ENCODE results near the gene SIPA1L3. TPM values are rescaled to one million over a fixed set of nuclear protein-coding genes. Genes with fewer than 3 reads are reported as not detected.

The SIPA1L3 gene
- polyA plus RNA-seq, 4 donors = 23.3 to 30.6 (median 23.9) TPM

GRCh38 chr19:38093587-38093986 lies 186.6 kb downstream of the SIPA1L3 start:
- DNase-seq (ENCODE audit: low read depth in 4 of 4, low spot score in 3 of 4) = no peak

DNA sequence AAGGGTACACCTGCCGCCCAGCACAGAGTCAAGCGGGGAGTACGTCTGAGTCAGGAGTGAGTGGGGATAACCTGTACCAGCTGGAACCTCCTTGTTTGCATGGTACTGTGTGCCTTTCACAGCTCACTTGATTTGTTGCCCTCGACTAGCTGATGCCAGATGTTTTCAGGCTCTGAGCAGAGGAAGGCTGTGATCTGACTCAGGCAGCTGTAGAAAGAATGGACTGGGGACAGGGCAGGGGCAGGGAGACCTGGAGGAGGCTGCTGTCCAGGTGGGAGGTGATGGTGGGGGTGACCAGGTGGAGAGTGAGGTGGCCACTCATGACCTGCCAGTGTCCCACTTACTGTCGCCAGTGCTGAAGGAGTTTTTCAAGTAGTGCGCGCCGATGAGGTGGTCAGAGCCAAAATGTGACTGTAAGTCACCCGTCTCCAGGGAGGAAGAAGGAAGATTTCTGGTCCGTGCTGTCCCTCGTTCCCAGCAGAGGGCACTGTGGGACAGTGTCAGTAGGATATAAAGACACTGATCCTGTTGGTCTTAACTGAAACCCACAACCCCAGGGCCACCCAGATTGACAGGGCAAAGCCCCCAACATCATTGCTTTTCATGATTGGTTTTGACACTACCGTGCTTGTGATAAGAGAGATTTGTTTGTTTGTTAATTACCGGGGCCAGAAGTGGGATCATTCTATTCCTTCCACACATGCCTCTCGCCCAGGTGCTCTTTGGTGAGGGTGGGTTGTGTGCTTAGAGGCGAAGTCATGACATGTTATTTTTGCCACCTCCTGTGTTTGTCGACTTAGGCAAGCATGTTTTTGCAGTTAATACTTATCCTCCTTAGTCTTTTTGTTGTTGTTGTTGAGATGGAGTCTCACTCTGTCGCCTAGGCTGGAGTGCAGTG lies 188.7 kb downstream of the SIPA1L3 start:
- peak; percentile 57 to 69 (median 60) for DNase-seq (ENCODE audit: low read depth in 4 of 4, low spot score in 3 of 4)

- no peak for DNase-seq (ENCODE audit: low read depth in 4 of 4, low spot score in 3 of 4)
These were observed 193.0 kb downstream of the SIPA1L3 start for GRCh38 chr19:38099966-38100365.

DNA sequence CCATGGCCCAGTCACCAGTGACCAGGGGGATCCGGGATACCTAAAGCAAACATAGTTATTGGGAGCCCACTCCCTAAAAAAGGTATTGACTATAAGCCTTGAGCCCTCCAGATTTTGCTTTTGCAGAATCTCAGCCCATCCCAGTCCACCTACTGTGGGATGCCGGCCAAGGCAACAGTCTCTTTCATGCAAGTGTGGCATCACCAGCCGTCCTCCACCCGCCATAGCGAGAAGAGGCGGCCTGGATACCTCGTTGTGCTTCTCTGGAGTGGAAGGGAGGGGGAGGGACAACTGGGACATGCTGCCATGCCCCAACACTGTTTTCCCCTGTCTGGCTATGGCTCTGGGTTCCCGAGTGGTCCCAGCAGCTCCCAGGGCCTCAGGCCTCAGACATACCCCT lies 193.6 kb downstream of the SIPA1L3 start:
- DNase-seq (ENCODE audit: low read depth in 4 of 4, low spot score in 3 of 4) = no peak

GRCh38 chr19:38101723-38102122 lies 194.7 kb downstream of the SIPA1L3 start:
- DNase-seq (ENCODE audit: low read depth in 4 of 4, low spot score in 3 of 4) = no peak

DNA sequence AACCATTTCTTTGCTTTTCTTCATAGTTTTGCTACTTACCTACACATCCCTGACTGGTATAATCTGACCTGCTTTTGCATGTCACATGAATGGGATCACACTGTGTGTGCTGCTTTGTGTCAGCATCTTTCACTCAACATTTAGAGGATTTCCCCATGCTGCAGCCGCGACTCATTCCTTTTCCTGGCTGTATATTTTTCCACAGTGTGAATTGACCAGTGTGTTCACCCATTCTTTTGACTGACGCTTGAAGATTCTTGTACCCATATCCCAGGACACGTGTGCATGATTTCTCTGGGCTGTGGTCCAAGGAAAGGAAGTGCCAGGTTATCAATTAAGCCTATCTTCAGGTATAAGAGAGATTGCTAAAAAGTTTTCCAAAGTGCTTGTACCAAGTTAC lies 198.6 kb downstream of the SIPA1L3 start:
- no peak for DNase-seq (ENCODE audit: low read depth in 4 of 4, low spot score in 3 of 4)

GRCh38 chr19:38107129-38107528 lies 200.1 kb downstream of the SIPA1L3 start:
- no peak for DNase-seq (ENCODE audit: low read depth in 4 of 4, low spot score in 3 of 4)

GRCh38 chr19:38111898-38112297 lies 204.9 kb downstream of the SIPA1L3 start:
- no peak for DNase-seq (ENCODE audit: low read depth in 4 of 4, low spot score in 3 of 4)

DNA sequence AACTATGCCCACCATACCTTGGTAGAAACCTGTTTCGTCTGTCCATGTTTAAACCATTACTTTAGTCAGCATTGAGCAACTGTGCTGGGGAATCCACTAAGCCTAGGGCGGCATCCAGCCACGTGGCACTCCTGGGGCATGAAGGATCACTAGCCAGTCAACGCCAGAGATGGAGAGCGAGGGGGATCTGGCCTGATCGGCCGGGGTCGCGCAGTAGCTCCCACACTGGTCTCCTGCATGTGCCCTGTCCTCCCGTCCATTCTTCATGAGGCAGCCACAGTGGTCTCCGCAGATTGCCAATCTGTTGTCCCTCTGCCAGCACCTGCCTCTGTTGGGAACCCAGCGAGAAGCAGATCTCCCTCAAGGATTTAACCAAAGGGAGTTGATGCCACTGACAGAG lies 207.6 kb downstream of the SIPA1L3 start:
- DNase-seq (ENCODE audit: low read depth in 4 of 4, low spot score in 3 of 4) = no peak

DNA sequence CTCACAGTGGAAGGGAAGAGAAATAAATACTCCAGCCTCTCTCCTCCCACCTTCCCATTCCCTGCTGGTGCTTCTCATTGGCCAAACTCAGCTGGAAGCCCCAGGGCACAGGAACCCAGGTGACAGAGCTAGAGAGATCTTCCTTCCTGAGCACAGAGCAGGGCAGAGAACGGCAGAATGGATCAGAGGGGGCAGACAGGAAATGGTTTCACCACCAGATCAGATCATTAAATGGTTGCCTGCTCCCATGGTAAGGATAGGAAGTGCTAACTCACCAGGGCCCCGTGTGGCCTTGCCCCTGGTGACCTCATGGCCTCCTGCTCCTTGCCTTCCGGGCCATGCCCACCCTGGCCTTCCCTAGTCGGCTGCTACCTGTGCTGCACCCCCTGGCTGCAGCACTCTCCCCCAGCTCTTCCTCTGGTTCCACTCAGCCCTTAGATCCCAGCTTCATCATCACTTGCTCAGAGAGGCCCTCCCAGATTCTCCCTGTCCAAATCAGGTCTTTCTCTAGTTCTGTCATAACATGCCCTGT lies 208.3 kb downstream of the SIPA1L3 start:
- no peak for DNase-seq (ENCODE audit: low read depth in 4 of 4, low spot score in 3 of 4)

DNA sequence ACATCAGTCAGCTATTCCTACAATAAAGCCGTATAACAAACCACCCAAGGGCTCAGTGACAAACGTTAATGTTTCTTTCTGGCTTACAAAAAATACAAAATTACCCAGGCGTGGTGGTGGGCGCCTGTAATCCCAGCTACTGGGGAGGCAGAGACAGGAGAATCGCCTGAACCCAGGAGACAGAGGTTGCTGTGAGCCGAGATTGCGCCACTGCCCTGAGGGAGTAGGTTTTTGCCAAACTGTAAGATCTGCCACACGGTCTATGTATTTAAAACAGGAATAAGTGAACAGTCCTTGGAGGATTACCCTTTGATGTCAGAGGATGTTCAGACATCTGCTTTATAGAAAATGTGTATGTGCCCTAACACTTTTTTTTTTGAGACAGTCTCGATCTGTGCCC lies 211.2 kb downstream of the SIPA1L3 start:
- no peak for DNase-seq (ENCODE audit: low read depth in 4 of 4, low spot score in 3 of 4)

DNA sequence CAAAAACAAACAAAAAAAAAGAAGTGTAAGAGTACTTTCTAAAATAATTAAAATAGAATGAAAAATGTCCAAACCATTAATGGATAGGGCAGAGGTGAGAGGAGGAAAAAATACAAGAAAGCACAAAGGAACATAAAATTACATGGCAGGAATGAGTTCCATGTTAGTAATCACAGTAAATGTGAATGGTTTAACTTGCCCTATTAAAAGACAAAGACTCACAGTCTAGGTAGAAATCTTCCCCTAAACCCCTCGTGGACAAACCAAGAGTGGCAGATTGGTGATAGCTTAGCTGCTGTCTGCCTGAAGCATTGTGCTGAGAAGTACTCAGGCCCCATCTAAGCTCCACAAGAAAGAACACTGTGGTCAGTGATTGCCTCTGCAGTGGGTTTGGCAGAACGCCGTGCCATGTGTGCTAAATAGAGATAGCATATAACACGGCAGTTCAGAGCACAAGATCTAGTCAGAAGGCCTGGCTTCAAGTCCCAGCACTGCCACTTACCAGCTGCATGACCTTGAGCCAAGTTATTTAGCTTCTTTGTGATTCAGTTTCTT lies 213.5 kb downstream of the SIPA1L3 start:
- DNase-seq (ENCODE audit: low read depth in 4 of 4, low spot score in 3 of 4) = no peak

- DNase-seq (ENCODE audit: low read depth in 4 of 4, low spot score in 3 of 4) = no peak
These were observed 215.5 kb downstream of the SIPA1L3 start for GRCh38 chr19:38122402-38123093.

- DNase-seq (ENCODE audit: low read depth in 4 of 4, low spot score in 3 of 4) = no peak
These were observed 218.2 kb downstream of the SIPA1L3 start for GRCh38 chr19:38125238-38125637.

GRCh38 chr19:38130399-38130798 lies 223.4 kb downstream of the SIPA1L3 start:
- DNase-seq (ENCODE audit: low read depth in 4 of 4, low spot score in 3 of 4) = no peak

DNA sequence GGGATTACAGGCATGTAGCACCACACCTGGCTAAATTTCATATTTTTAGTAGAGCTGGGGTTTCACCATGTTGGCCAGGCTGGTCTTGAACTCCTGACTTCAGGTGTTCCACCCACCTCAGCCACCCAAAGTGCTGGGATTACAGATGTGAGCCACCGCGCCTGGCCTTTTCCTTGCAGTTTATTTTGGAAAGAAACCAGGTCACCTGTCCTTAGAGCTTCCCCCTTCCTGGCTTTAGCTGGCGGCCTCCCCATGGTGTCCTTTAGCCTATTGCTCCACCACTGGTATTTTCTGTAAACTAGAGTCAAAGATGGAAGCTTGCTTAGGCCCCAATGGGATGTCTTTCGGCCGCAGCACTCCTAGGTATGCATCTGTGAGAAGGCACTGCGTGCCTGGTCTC lies 225.8 kb downstream of the SIPA1L3 start:
- DNase-seq (ENCODE audit: low read depth in 4 of 4, low spot score in 3 of 4) = no peak

GRCh38 chr19:38133319-38133718 lies 226.3 kb downstream of the SIPA1L3 start:
- no peak for DNase-seq (ENCODE audit: low read depth in 4 of 4, low spot score in 3 of 4)

DNA sequence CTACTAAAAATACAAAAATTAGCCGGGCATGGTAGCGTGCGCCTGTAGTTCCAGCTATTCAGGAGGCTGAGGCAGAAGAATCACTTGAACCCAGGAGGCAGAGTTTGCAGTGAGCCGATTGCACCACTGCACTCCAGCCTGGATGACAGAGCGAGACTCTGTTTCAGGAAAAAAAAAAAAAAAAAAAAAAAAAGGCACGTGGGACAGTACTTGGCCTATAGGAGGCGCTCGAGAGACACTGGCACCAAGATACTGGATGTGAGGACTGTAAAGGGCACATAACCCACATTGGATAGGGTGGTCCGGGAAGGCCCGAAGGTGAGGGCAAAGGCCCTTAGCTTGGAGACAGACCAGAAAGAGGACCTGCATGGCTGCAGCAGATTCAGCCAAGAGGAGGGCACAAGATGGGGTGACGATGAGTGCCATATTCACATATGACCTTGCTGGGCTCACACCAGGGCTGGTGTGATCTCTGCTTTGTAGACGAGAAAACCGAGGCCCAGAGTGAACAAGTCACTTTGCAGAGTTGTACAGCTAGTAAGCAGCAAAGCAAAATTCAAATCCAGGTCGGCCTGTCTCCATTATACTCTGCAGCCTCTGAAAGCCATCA lies 227.6 kb downstream of the SIPA1L3 start:
- peak in 1 of 4 donors; percentile 20 for DNase-seq (ENCODE audit: low read depth in 4 of 4, low spot score in 3 of 4)

GRCh38 chr19:38135150-38135998 lies 228.4 kb downstream of the SIPA1L3 start:
- peak in 2 of 4 donors; percentile 10 to 27 for DNase-seq (ENCODE audit: low read depth in 4 of 4, low spot score in 3 of 4)

- no peak for DNase-seq (ENCODE audit: low read depth in 4 of 4, low spot score in 3 of 4)
These were observed 232.1 kb downstream of the SIPA1L3 start for GRCh38 chr19:38139122-38139521.

Data from right renal pelvis (tissue), 4 donors.